ENCODE data around the gene TCEANC2. TPM values are rescaled to one million over a fixed set of nuclear protein-coding genes. Genes with fewer than 3 reads are reported as not detected.
A peak's percentile ranks its signal among the peaks of the same experiment; 100 is the strongest.

TCEANC2 gene
- total RNA-seq, 2 donors from 2014 or later, result 2.5 to 5.0 TPM

DNA sequence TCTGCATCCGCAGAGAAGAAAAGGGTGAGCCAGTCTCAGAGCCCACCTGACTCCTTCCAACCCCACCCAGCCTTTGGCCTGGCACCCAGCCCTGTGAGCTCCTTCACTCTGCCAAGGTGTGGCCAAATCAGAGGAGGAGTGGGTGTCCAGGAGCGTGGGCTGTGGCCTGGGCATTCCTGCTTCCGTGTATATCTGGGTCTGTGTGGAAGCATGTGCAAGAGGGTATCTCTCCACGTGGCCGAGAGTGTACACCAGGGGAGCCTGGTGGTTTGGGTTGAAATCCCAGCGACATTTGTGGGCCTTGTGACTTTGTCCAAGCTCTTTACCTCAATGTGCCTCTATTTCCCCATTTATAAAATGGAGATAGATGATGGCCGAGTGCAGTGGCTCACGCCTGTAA is 69.6 kb downstream of the TCEANC2 start:
- 94% methylated on average over 8 of the region's 8 CpGs for WGBS
- no peaks in the 10 kb centered on the region for H3K36me3 ChIP-seq
- intact Hi-C loops (cut with DNase I), result loop anchor here (2.0 to 5.0 kb wide), 3 partner anchors 144 to 366 kb away; partner anchors contain the start of gene SSBP3
- H3K4me1 ChIP-seq (replicated peaks), result peaks cover 3% of the 10 kb centered on the region
- TF ChIP-seq POLR2A (IDR thresholded peaks at IDR 0.05) (no peak), POLR2AphosphoS5 (IDR thresholded peaks at IDR 0.05) (no peak)
- TF ChIP-seq, protein P1, sequence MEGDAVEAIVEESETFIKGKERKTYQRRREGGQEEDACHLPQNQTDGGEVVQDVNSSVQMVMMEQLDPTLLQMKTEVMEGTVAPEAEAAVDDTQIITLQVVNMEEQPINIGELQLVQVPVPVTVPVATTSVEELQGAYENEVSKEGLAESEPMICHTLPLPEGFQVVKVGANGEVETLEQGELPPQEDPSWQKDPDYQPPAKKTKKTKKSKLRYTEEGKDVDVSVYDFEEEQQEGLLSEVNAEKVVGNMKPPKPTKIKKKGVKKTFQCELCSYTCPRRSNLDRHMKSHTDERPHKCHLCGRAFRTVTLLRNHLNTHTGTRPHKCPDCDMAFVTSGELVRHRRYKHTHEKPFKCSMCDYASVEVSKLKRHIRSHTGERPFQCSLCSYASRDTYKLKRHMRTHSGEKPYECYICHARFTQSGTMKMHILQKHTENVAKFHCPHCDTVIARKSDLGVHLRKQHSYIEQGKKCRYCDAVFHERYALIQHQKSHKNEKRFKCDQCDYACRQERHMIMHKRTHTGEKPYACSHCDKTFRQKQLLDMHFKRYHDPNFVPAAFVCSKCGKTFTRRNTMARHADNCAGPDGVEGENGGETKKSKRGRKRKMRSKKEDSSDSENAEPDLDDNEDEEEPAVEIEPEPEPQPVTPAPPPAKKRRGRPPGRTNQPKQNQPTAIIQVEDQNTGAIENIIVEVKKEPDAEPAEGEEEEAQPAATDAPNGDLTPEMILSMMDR (IDR thresholded peaks at IDR 0.05), result no peak
- no peak overlapping the region for H3K4me3 ChIP-seq
- no peaks in the 10 kb centered on the region for H3K9me3 ChIP-seq
- H3K27ac ChIP-seq, result no peak overlapping the region
- DNase-seq (ENCODE audit: low spot score), result no peak
- no peaks in the 10 kb centered on the region for H3K27me3 ChIP-seq (replicated peaks; ENCODE audit: insufficient read depth)

GRCh38 chr1:54124472-54124871 is 71.1 kb downstream of the TCEANC2 start:
- Histone ChIP-seq H3K27me3 (replicated peaks; ENCODE audit: insufficient read depth) (no peaks in the 10 kb centered on the region), H3K27ac (no peak overlapping the region), H3K4me3 (no peak overlapping the region), H3K4me1 (replicated peaks) (peaks cover 3% of the 10 kb centered on the region), H3K36me3 (no peaks in the 10 kb centered on the region), H3K9me3 (no peaks in the 10 kb centered on the region)
- 40% methylated on average over 9 of the region's 9 CpGs for WGBS
- TF ChIP-seq POLR2A (IDR thresholded peaks at IDR 0.05), result no peak
- no peak for TF ChIP-seq POLR2AphosphoS5 (IDR thresholded peaks at IDR 0.05)
- TF ChIP-seq, protein P1 (IDR thresholded peaks at IDR 0.05), result no peak
- intact Hi-C loops (cut with DNase I), result loop anchor here (5.0 kb wide), 2 partner anchors 143 to 283 kb away; partner anchors contain the start of gene SSBP3
- no peak for DNase-seq (ENCODE audit: low spot score)

DNA sequence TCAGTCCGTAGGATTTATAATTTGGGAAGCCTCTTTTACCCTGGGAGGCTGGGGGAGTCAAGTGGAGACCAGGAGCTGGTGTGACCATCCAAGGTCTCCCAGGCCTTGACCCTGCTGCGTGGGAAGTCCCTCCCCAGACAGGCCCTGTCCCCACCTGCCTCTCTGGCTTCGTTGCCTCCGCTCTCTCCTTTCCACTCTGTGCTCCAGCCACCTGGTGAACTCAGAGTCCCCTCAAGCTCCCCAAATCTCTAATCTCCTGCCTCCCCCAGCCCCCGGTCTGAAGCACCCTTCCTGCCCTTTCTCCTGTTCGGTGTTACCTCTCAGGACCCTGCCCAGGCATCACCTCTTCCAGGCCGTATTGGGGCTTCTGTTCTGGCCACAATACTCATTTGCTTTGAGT is 71.5 kb downstream of the TCEANC2 start:
- Histone ChIP-seq H3K9me3 (no peaks in the 10 kb centered on the region), H3K4me1 (replicated peaks) (peaks cover 3% of the 10 kb centered on the region), H3K27me3 (replicated peaks; ENCODE audit: insufficient read depth) (no peaks in the 10 kb centered on the region), H3K27ac (no peak overlapping the region), H3K36me3 (no peaks in the 10 kb centered on the region), H3K4me3 (no peak overlapping the region)
- TF ChIP-seq POLR2A (IDR thresholded peaks at IDR 0.05) (no peak), POLR2AphosphoS5 (IDR thresholded peaks at IDR 0.05) (no peak)
- TF ChIP-seq, protein P1 (IDR thresholded peaks at IDR 0.05), result no peak
- WGBS, result 95% methylated on average over 7 of the region's 7 CpGs
- intact Hi-C loops (cut with DNase I), result loop anchor here (5.0 kb wide), 2 partner anchors 142 to 282 kb away; partner anchors contain the start of gene SSBP3
- no peak for DNase-seq (ENCODE audit: low spot score)

GRCh38 chr1:54125386-54126070 is 72.1 kb downstream of the TCEANC2 start:
- H3K4me1 ChIP-seq (replicated peaks), result peaks cover 3% of the 10 kb centered on the region
- H3K27me3 ChIP-seq (replicated peaks; ENCODE audit: insufficient read depth), result no peaks in the 10 kb centered on the region
- H3K9me3 ChIP-seq, result no peaks in the 10 kb centered on the region
- no peak overlapping the region for H3K4me3 ChIP-seq
- H3K27ac ChIP-seq, result no peak overlapping the region
- WGBS, result 91% methylated on average over 8 of the region's 8 CpGs
- H3K36me3 ChIP-seq, result no peaks in the 10 kb centered on the region
- peak; percentile 34 for DNase-seq (ENCODE audit: low spot score)
- intact Hi-C loops (cut with DNase I), result no loop called here
- TF ChIP-seq, protein P1 (IDR thresholded peaks at IDR 0.05), result peak in 3 of 4 experiments; percentile 37 to 45 (median 45)
- TF ChIP-seq POLR2AphosphoS5 (IDR thresholded peaks at IDR 0.05) (peak; percentile 14), POLR2A (IDR thresholded peaks at IDR 0.05) (no peak)
